Left lung (tissue), 10 donors: Measurements from ENCODE around the gene GALNT17. TPM values are rescaled to one million over a fixed set of nuclear protein-coding genes. Genes with fewer than 3 reads are reported as not detected.

Source experiments
- ATAC-seq: fragments of 200-7000 bp; cut with Tn5 transposase; one replicate; pipeline ENCODE4 v1.9.1; 2020; ENCODE audit warnings: moderate library complexity
- DNase-seq, 4 donors: peaks; one replicate each; pipeline ENCODE4 v3.0.0-alpha.2; 2013 to 2020
- H3K27ac ChIP-seq, 2 donors: fragments of 200-600 bp; sonication (generic) in 1 of 2; one replicate each; pipeline versions ENCODE4 v1.5.0 to v1.8.0; 2020 to 2021
- H3K27me3 ChIP-seq, 2 donors: fragments of 200-600 bp; sonication (generic) in 1 of 2; one replicate each; pipeline versions ENCODE4 v1.5.0 to v1.8.0; 2020 to 2021
- H3K36me3 ChIP-seq, 2 donors: fragments of 200-600 bp; sonication (generic) in 1 of 2; one replicate each; pipeline versions ENCODE4 v1.5.0 to v1.8.0; 2020 to 2021
- H3K4me1 ChIP-seq, 2 donors: fragments of 200-600 bp; one replicate each; pipeline ENCODE4 v1.8.0; 2021
- H3K4me3 ChIP-seq, 2 donors: fragments of 200-600 bp; sonication (generic) in 1 of 2; one replicate each; pipeline versions ENCODE4 v1.5.0 to v1.8.0; 2020 to 2021; ENCODE audit warnings: mild to moderate bottlenecking in 1 of 2
- H3K9me3 ChIP-seq, 2 donors: fragments of 200-600 bp; sonication (generic) in 1 of 2; one replicate each; pipeline versions ENCODE4 v1.5.0 to v1.8.0; 2020 to 2021
- intact Hi-C, 2 donors: fragments of 100-400 bp; cut with DNase I; formaldehyde crosslinking; loops; one replicate each; pipeline versions ENCODE4 v1.11.2 to v1.14.2; 2022
- polyA plus RNA-seq, 6 donors: library from polyadenylated mRNA; unstranded; fragments of 120-200 nt; gene quantifications; one replicate each; pipeline ENCODE4 v1.2.1, GENCODE V29; 2013; ENCODE audit not compliant: insufficient read length in 6 of 6
- total RNA-seq, 2 donors: library from RNA; stranded (reverse); fragmentation: NEBNext Ultra II Directional; extraction: Animal tissue kit (Norgen Biotek cat#: 25700); gene quantifications; one replicate each; pipeline ENCODE4 v1.2.1, GENCODE V29; 2021
- TF ChIP-seq, protein P1 (sequence below), 2 donors: fragments of 200-600 bp; sonication (generic) in 1 of 2; IDR thresholded peaks; one replicate each; pipeline versions ENCODE4 v1.5.0 to v1.8.0; 2021; ENCODE audit warnings: antibody characterized with exemption in 2 of 2
- donor health status: DM: no; HTN: yes; CAD: no.
- donor health status: DM: no; HTN: no; CAD: no.

The GALNT17 gene
- total and polyA plus RNA-seq, 8 donors = 2.4 to 19.1 (median 9.7) TPM

DNA sequence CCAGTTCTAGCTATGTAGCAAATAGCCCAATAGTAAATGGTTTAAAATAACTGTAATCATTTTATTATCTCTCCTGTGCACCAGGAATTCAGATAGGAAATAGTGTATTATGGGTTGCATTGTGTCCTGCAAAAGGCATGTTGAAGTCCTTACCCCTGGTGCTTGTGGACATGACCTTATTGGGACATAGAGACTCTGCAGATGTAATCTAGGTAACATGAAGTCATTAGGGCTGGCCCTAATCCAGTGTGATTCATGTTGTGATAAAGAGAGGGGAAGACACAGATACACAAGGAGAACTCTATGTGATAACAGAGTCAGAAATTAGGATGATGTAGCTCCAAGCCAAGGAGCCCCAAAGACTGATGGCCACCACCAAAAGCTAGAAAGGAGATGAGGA, 462.8 kb downstream of the GALNT17 start:
- no peak for DNase-seq
- TF ChIP-seq, protein P1, sequence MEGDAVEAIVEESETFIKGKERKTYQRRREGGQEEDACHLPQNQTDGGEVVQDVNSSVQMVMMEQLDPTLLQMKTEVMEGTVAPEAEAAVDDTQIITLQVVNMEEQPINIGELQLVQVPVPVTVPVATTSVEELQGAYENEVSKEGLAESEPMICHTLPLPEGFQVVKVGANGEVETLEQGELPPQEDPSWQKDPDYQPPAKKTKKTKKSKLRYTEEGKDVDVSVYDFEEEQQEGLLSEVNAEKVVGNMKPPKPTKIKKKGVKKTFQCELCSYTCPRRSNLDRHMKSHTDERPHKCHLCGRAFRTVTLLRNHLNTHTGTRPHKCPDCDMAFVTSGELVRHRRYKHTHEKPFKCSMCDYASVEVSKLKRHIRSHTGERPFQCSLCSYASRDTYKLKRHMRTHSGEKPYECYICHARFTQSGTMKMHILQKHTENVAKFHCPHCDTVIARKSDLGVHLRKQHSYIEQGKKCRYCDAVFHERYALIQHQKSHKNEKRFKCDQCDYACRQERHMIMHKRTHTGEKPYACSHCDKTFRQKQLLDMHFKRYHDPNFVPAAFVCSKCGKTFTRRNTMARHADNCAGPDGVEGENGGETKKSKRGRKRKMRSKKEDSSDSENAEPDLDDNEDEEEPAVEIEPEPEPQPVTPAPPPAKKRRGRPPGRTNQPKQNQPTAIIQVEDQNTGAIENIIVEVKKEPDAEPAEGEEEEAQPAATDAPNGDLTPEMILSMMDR (IDR thresholded peaks at IDR 0.05) = no peak
- no peaks in the 10 kb centered on the region for H3K4me1 ChIP-seq
- H3K27ac ChIP-seq = no peak overlapping the region
- intact Hi-C loops = no loop called here
- H3K9me3 ChIP-seq = no peaks in the 10 kb centered on the region
- no peak overlapping the region for H3K4me3 ChIP-seq
- no peaks in the 10 kb centered on the region for H3K36me3 ChIP-seq
- no peaks in the 10 kb centered on the region for H3K27me3 ChIP-seq
- no peak for ATAC-seq

DNA sequence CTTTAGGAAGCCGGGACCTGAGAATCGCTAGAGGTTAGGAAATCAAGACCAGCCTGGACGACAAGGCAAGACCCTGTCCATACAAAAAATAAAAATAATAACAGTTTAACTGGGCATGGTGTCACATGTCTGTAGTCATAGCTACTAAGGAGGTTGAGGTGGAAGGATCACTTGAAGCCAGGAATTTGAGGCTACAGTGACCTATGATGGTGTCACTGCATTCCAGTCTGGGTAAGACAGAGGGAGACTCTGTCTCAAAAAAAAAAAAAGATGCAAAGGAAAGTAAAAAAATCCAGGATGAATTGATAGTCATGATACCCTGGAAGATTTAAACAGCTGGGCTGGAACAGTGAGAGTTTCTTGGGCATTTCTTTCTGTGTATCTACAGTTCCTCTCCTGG, 463.2 kb downstream of the GALNT17 start:
- no peak for ATAC-seq
- no peaks in the 10 kb centered on the region for H3K9me3 ChIP-seq
- no peaks in the 10 kb centered on the region for H3K27me3 ChIP-seq
- no peak overlapping the region for H3K4me3 ChIP-seq
- H3K27ac ChIP-seq = no peak overlapping the region
- TF ChIP-seq, protein P1 (IDR thresholded peaks at IDR 0.05) = no peak
- no peaks in the 10 kb centered on the region for H3K36me3 ChIP-seq
- intact Hi-C loops = no loop called here
- no peaks in the 10 kb centered on the region for H3K4me1 ChIP-seq
- no peak for DNase-seq

DNA sequence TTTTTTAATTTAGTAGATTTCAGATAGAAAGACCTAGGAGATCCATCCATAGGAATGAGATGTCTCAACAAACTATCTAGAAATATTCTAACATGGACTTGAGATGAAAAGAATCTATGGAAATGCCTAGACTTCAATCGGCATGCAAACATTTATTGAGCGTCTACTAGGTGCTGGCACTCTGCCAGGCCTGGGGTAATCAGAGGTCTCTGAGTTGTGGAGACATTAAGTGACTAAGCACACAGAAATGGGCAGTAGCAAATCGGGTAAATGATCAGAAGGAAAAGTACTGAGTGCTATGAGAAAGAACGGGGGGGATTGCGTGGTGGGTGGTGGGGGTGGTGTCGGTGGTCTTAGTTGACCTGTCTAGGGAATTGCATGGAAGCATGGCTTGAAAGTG, 466.6 kb downstream of the GALNT17 start:
- H3K27me3 ChIP-seq = no peaks in the 10 kb centered on the region
- DNase-seq = no peak
- TF ChIP-seq, protein P1 (IDR thresholded peaks at IDR 0.05) = no peak
- intact Hi-C loops = no loop called here
- no peak overlapping the region for H3K4me3 ChIP-seq
- ATAC-seq = no peak
- H3K4me1 ChIP-seq = no peaks in the 10 kb centered on the region
- H3K36me3 ChIP-seq = no peaks in the 10 kb centered on the region
- no peaks in the 10 kb centered on the region for H3K9me3 ChIP-seq
- no peak overlapping the region for H3K27ac ChIP-seq

DNA sequence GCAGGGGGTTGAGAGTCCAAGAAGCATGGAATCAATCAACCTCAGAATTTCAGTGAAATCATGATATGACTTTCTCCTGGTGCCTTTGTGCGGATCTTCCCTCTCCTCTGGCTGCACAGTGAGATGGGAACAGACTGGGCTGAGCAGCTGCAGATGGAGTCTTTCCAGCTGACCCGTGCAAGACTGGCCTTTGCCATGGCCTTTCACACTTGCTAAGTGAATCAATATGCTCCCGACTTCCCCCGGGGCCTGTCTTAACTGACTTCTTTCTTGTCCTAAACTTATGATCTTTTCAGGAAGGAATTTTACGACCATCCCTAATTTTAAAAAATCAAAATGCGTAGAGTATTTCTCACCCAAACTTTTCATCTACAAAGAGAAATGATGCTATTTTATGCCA, 469.9 kb downstream of the GALNT17 start:
- H3K4me1 ChIP-seq = no peaks in the 10 kb centered on the region
- H3K9me3 ChIP-seq = no peaks in the 10 kb centered on the region
- no peaks in the 10 kb centered on the region for H3K27me3 ChIP-seq
- H3K4me3 ChIP-seq = no peak overlapping the region
- intact Hi-C loops = no loop called here
- no peaks in the 10 kb centered on the region for H3K36me3 ChIP-seq
- DNase-seq (no peak), ATAC-seq (no peak)
- TF ChIP-seq, protein P1 (IDR thresholded peaks at IDR 0.05) = no peak
- no peak overlapping the region for H3K27ac ChIP-seq

DNA sequence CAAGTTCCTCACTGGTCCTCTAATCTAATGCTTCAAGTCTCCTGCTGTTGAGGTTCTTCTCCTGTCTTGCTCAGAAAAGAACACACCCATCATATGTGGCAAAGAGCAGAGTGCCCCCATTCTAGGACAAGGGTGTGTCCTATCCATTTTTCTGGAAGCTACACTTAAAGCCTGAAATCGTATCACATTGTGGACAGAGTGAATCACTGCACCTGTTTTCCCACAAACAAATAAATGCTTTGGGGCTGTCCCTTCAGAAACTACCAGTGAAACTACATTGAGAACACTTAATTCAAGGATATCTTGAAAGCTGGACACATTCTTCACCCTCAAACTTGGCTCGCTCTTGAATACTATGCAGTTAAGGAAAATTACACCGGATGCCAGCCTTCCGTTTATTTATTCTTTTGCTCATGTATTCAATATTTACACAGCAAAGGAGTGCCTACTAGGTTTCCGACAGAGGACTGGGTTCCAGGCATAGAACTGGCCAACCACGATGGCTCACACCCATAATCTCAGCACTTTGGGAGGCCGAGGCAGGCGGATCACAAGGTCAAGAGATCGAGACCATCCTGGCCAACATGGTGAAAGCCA, 473.0 kb downstream of the GALNT17 start:
- Histone ChIP-seq H3K27me3 (no peaks in the 10 kb centered on the region), H3K4me1 (no peaks in the 10 kb centered on the region), H3K4me3 (no peak overlapping the region), H3K36me3 (no peaks in the 10 kb centered on the region), H3K9me3 (peaks cover 0 to 7% of the 10 kb centered on the region in 2 donors), H3K27ac (no peak overlapping the region)
- ATAC-seq (peak; percentile 91), DNase-seq (no peak)
- intact Hi-C loops = no loop called here
- TF ChIP-seq, protein P1 (IDR thresholded peaks at IDR 0.05) = no peak
